GM12878 (cell line): ENCODE data around the gene EVX2. TPM values are rescaled to one million over a fixed set of nuclear protein-coding genes. Genes with fewer than 3 reads are reported as not detected.

Experiments
- ATAC-seq: fragments of 200-7000 bp; cut with Tn5 transposase; 3 replicates; pipeline ENCODE4 v1.9.1; 2020; ENCODE audit warnings: mild to moderate bottlenecking, moderate library complexity
- BruUV-seq: library from RNA; stranded (reverse); fragments of 400-500 nt; replicated peaks from 2 replicates; lab custom pipeline; 2021; lab: Mats Ljungman, UMichigan
- CTCF ChIA-PET: fragments of 300-600 bp; sonication (Branson Sonifier 250); formaldehyde crosslinking; extraction: SDS; loops from one replicate; lab custom pipeline; 2021; ENCODE audit warnings: inconsistent platforms; lab: Yijun Ruan, JAX
- POLR2A ChIA-PET: fragments of 350-600 bp; formaldehyde crosslinking; extraction: SDS; loops from one replicate; lab custom pipeline; 2021; ENCODE audit warnings: inconsistent platforms; lab: Charles Lee
- RAD21 ChIA-PET: fragments of 300-600 bp; sonication (Branson Sonifier 250); formaldehyde crosslinking; loops from one replicate; lab custom pipeline; 2023; ENCODE audit warnings: antibody characterized with exemption; ENCODE audit not compliant: unreplicated experiment; lab: Charles Lee
- SMC1A ChIA-PET: fragments of 300-600 bp; sonication (Branson Sonifier 250); formaldehyde crosslinking; loops from one replicate; lab custom pipeline; 2023; ENCODE audit not compliant: unreplicated experiment, uncharacterized antibody; lab: Charles Lee
- DNase-seq: peaks from one replicate; pipeline ENCODE4 v3.0.0-alpha.2; 2011; ENCODE audit warnings: low read depth, low spot score
- FAIRE-seq: peaks from 3 replicates; lab custom pipeline; 2011; peaks lifted over from hg19 to GRCh38; lab: Jason Lieb, UNC
- H2AFZ ChIP-seq: 2 replicates; pipeline ENCODE4 v1.6.0; 2011; ENCODE audit warnings: low read depth, low read length, control low read depth; ENCODE audit not compliant: control insufficient read depth
- H3K27ac ChIP-seq: 2 replicates; pipeline ENCODE4 v1.5.1; 2011; ENCODE audit warnings: control low read depth; ENCODE audit not compliant: control insufficient read depth, insufficient read depth
- H3K27me3 ChIP-seq, 2 experiments: replicated peaks in 1 of 2; 2 replicates each; pipeline versions ENCODE4 v1.6.0 to v1.6.1; 2011; ENCODE audit warnings: low read length in 1 of 2; ENCODE audit not compliant: control insufficient read depth in 2 of 2, insufficient read depth in 2 of 2
- H3K36me3 ChIP-seq, 2 experiments: 2 replicates each; pipeline ENCODE4 v1.5.1; 2011; ENCODE audit warnings: low read length in 1 of 2; ENCODE audit not compliant: control insufficient read depth in 2 of 2, insufficient read depth in 2 of 2
- H3K4me1 ChIP-seq: 2 replicates; pipeline ENCODE4 v1.6.1; 2011; ENCODE audit warnings: mild to moderate bottlenecking, low read length, moderate library complexity, mixed read lengths; ENCODE audit not compliant: control insufficient read depth, insufficient read depth
- H3K4me2 ChIP-seq: 2 replicates; pipeline ENCODE4 v1.6.0; 2011; ENCODE audit warnings: control low read depth; ENCODE audit not compliant: control insufficient read depth, insufficient read depth
- H3K4me3 ChIP-seq: fragments of 200-600 bp; sonication (generic); 2 replicates; pipeline ENCODE4 v1.5.1; 2016
- H3K79me2 ChIP-seq: 2 replicates; pipeline ENCODE4 v1.6.0; 2011; ENCODE audit warnings: low read length; ENCODE audit not compliant: control insufficient read depth, insufficient read depth
- H3K9ac ChIP-seq: 2 replicates; pipeline ENCODE4 v1.8.0; 2011; ENCODE audit warnings: low read length, control low read depth, mixed read lengths; ENCODE audit not compliant: control insufficient read depth, insufficient read depth
- H3K9me3 ChIP-seq: replicated peaks from 3 replicates; pipeline ENCODE4 v1.5.1; 2011; ENCODE audit warnings: mild to moderate bottlenecking, low read length; ENCODE audit not compliant: control insufficient read depth, insufficient read depth
- H4K20me1 ChIP-seq: 2 replicates; pipeline ENCODE4 v1.6.0; 2011; ENCODE audit not compliant: control insufficient read depth, insufficient read depth
- ATF3 ChIP-seq: IDR thresholded peaks from 2 replicates; pipeline ENCODE4 v1.6.1; 2011; ENCODE audit warnings: low read depth, mild to moderate bottlenecking, low read length, moderate library complexity, borderline replicate concordance; ENCODE audit errors: extremely low read depth
- ATF7 ChIP-seq: fragments of 450-650 bp; IDR thresholded peaks from 2 replicates; pipeline ENCODE4 v1.6.1; 2016; ENCODE audit warnings: low read depth, mild to moderate bottlenecking
- BCL11A ChIP-seq: IDR thresholded peaks from 2 replicates; pipeline ENCODE4 v1.6.1; 2011; ENCODE audit warnings: low read depth, low read length
- BRCA1 ChIP-seq: IDR thresholded peaks from 2 replicates; pipeline ENCODE4 v1.6.1; 2011; ENCODE audit warnings: low read depth, low read length, improper control_type of control experiment
- CREB1 ChIP-seq: IDR thresholded peaks from 2 replicates; pipeline ENCODE4 v1.6.1; 2012; ENCODE audit warnings: low read depth, mild to moderate bottlenecking, inconsistent platforms
- FOXK2 ChIP-seq: fragments of 450-650 bp; IDR thresholded peaks from 2 replicates; pipeline ENCODE4 v1.6.1; 2017; ENCODE audit warnings: mild to moderate bottlenecking, moderate library complexity
- IKZF1 ChIP-seq: fragments of 450-650 bp; conservative IDR thresholded peaks from 2 replicates; pipeline ENCODE4 v1.6.1; 2017; ENCODE audit warnings: antibody characterized with exemption, mild to moderate bottlenecking
- KDM1A ChIP-seq: fragments of 200-600 bp; sonication (generic); IDR thresholded peaks from 2 replicates; pipeline ENCODE4 v1.6.1; 2016; ENCODE audit warnings: borderline replicate concordance
- MEF2B ChIP-seq: fragments of 450-650 bp; IDR thresholded peaks from 2 replicates; pipeline ENCODE4 v1.6.1; 2018; ENCODE audit warnings: mild to moderate bottlenecking, moderate library complexity; ENCODE audit not compliant: partially characterized antibody, poor library complexity, severe bottlenecking
- MTA2 ChIP-seq: fragments of 450-650 bp; IDR thresholded peaks from 2 replicates; pipeline ENCODE4 v1.6.1; 2016; ENCODE audit warnings: low read depth, mild to moderate bottlenecking, moderate library complexity
- NR2C1 ChIP-seq: fragments of 450-650 bp; IDR thresholded peaks from 2 replicates; pipeline ENCODE4 v1.6.1; 2017; ENCODE audit warnings: antibody characterized with exemption, mild to moderate bottlenecking, moderate library complexity
- PML ChIP-seq: IDR thresholded peaks from 2 replicates; pipeline ENCODE4 v1.6.1; 2012; ENCODE audit warnings: low read length, inconsistent platforms
- POU2F2 ChIP-seq: IDR thresholded peaks from 3 replicates; pipeline ENCODE4 v1.6.1; 2011; ENCODE audit warnings: low read depth, mild to moderate bottlenecking, low read length, borderline replicate concordance
- SMAD5 ChIP-seq: IDR thresholded peaks from 2 replicates; pipeline ENCODE4 v1.6.1; 2016; ENCODE audit warnings: antibody characterized with exemption, low read depth
- STAT1 ChIP-seq: fragments of 450-650 bp; conservative IDR thresholded peaks from 2 replicates; pipeline ENCODE4 v1.6.1; 2014; ENCODE audit warnings: antibody characterized with exemption, mild to moderate bottlenecking
- TAF1 ChIP-seq: IDR thresholded peaks from 2 replicates; pipeline ENCODE4 v1.6.1; 2011; ENCODE audit warnings: mild to moderate bottlenecking, low read depth, low read length, borderline replicate concordance
- ZBTB40 ChIP-seq: fragments of 450-650 bp; IDR thresholded peaks from 2 replicates; pipeline ENCODE4 v1.6.1; 2016; ENCODE audit warnings: mild to moderate bottlenecking, moderate library complexity, borderline replicate concordance
- WGBS: methylation state at CpG from one replicate; pipeline ENCODE4 v1.1.6; 2016; ENCODE audit warnings: low lambda C conversion rate; ENCODE audit not compliant: insufficient replicate concordance, insufficient coverage; ENCODE audit errors: missing lambda C conversion rate; 5-methylcytosine and 5-hydroxymethylcytosine counted together
- in situ Hi-C: fragments of 300-500 bp; cut with MboI; formaldehyde crosslinking; loops from 9 replicates; pipeline ENCODE4 v1.14.3; 2018; ENCODE audit warnings: mixed read lengths
- intact Hi-C: fragments of 100-400 bp; cut with micrococcal nuclease; formaldehyde crosslinking; loops from one replicate; pipeline ENCODE4 v1.14.2; 2022; ENCODE audit not compliant: unreplicated experiment
- polyA plus RNA-seq, 11 experiments: library from polyadenylated mRNA; depleted of rRNA in 4 of 11; unstranded in 6 of 11; stranded (reverse) in 5 of 11; fragments of >200 nt; fragmentation: Nextera tagmentation in 4 of 11; fragmentation: Illumina TruSeq in 1 of 11; extraction: Ambion mirVana in 4 of 11; extraction: Trizol in 1 of 11; gene quantifications; 1 replicate in 1 of 11; 2 replicates in 10 of 11; pipeline versions ENCODE4 v1.2.1 to v1.2.3, GENCODE V29; 2011 to 2016; ENCODE audit warnings: inconsistent platforms in 2 of 11, missing spikeins in 2 of 11, low read depth in 1 of 11
- total RNA-seq, 4 experiments: library from RNA; depleted of rRNA in 3 of 4; stranded (reverse); fragments of >200 nt in 3 of 4; fragmentation: Illumina TruSeq in 1 of 4; extraction: Trizol in 1 of 4; gene quantifications; 2 replicates each; pipeline versions ENCODE4 v1.2.1 to v1.2.3, GENCODE V29; 2013 to 2021

EVX2 gene
- total and polyA plus RNA-seq, 10 of the 15 experiments (the other 5 are each of a cell fraction or from before 2014, with no cell fraction given), result not detected

GRCh38 chr2:176091329-176092258, 7.8 kb upstream of the EVX2 start:
- Histone ChIP-seq H3K4me1 (no peaks in the 10 kb centered on the region), H3K9me3 (no peaks in the 10 kb centered on the region), H2AFZ (no peak overlapping the region), H3K79me2 (no peaks in the 10 kb centered on the region), H3K4me2 (no peak overlapping the region), H3K36me3 (no peaks in the 10 kb centered on the region), H3K9ac (no peak overlapping the region), H3K4me3 (no peak overlapping the region), H3K27ac (no peak overlapping the region), H3K27me3 (peaks cover 9 to 30% of the 10 kb centered on the region in 2 experiments), H4K20me1 (no peaks in the 10 kb centered on the region)
- in situ Hi-C loops (no loop called here), intact Hi-C loops (no loop called here)
- no TSS peak for BruUV-seq
- ChIA-PET RAD21 (no interaction called here), CTCF (interaction anchor here (0.7 kb wide), 1 partner anchor 964 kb away, joined by 3 read pairs; no protein-coding TSS in a partner anchor), SMC1A (interaction anchor here (0.7 kb wide), 1 partner anchor 459 kb away, joined by 3 read pairs; no protein-coding TSS in a partner anchor), POLR2A (no interaction called here)
- no peak for DNase-seq
- TF ChIP-seq POU2F2 (no peak), IKZF1 (no peak), KDM1A (no peak), PML (no peak), NR2C1 (no peak), FOXK2 (no peak), BRCA1 (no peak), MEF2B (no peak), STAT1 (no peak), ATF7 (no peak), ATF3 (no peak), TAF1 (no peak), CREB1 (no peak), MTA2 (no peak), SMAD5 (no peak), ZBTB40 (no peak), BCL11A (no peak)
- no peak for ATAC-seq
- FAIRE-seq, result no peak
- WGBS, result 42% methylated on average over 31 of the region's 31 CpGs
